MM.1S (cell line): Measurements from ENCODE around the gene TBC1D13.

Experiments used
- DNase-seq: peaks from one replicate; pipeline ENCODE4 v3.0.0-alpha.2; 2015
- H2AFZ ChIP-seq: fragments of 300-600 bp; sonication (generic); 2 replicates; pipeline ENCODE4 v1.6.0; 2016; ENCODE audit warnings: antibody characterized with exemption, low read length
- H3F3A ChIP-seq: fragments of 300-600 bp; sonication (generic); 2 replicates; pipeline ENCODE4 v1.6.1; 2016; ENCODE audit warnings: mild to moderate bottlenecking, antibody characterized with exemption, low read length, moderate library complexity, mixed read lengths; ENCODE audit not compliant: insufficient read depth
- H3K27ac ChIP-seq: fragments of 300-600 bp; sonication (generic); 2 replicates; pipeline ENCODE4 v1.5.1; 2016; ENCODE audit warnings: mild to moderate bottlenecking, low read length
- H3K27me3 ChIP-seq: fragments of 300-600 bp; sonication (generic); replicated peaks from 2 replicates; pipeline ENCODE4 v1.6.0; 2016; ENCODE audit warnings: low read length; ENCODE audit not compliant: insufficient read depth
- H3K36me3 ChIP-seq: fragments of 300-600 bp; sonication (generic); replicated peaks from 2 replicates; pipeline ENCODE4 v1.6.1; 2016; ENCODE audit warnings: mild to moderate bottlenecking, low read length, mixed read lengths; ENCODE audit not compliant: insufficient read depth
- H3K4me1 ChIP-seq: fragments of 300-600 bp; sonication (generic); 2 replicates; pipeline ENCODE4 v1.6.1; 2016; ENCODE audit warnings: low read length, mixed read lengths
- H3K4me2 ChIP-seq: fragments of 300-600 bp; sonication (generic); 2 replicates; pipeline ENCODE4 v1.6.0; 2016; ENCODE audit warnings: low read depth, low read length
- H3K4me3 ChIP-seq: fragments of 300-600 bp; sonication (generic); 2 replicates; pipeline ENCODE4 v1.5.1; 2016; ENCODE audit warnings: low read length, mixed read lengths
- H3K79me2 ChIP-seq: fragments of 300-600 bp; sonication (generic); 2 replicates; pipeline ENCODE4 v1.6.1; 2016; ENCODE audit warnings: mixed run types, low read length, mixed read lengths
- H3K9ac ChIP-seq: fragments of 300-600 bp; sonication (generic); 2 replicates; pipeline ENCODE4 v1.6.1; 2016; ENCODE audit warnings: low read length, mixed read lengths
- H3K9me2 ChIP-seq: fragments of 300-600 bp; sonication (generic); replicated peaks from 2 replicates; pipeline ENCODE4 v1.6.1; 2016; ENCODE audit warnings: mild to moderate bottlenecking, low read length, mixed read lengths; ENCODE audit not compliant: insufficient read depth
- H3K9me3 ChIP-seq: fragments of 300-600 bp; sonication (generic); replicated peaks from 2 replicates; pipeline ENCODE4 v1.6.1; 2016; ENCODE audit warnings: mild to moderate bottlenecking, low read length, mixed read lengths; ENCODE audit not compliant: insufficient read depth
- H4K20me1 ChIP-seq: fragments of 300-600 bp; sonication (generic); 2 replicates; pipeline ENCODE4 v1.6.1; 2016; ENCODE audit warnings: mild to moderate bottlenecking, low read length, moderate library complexity, mixed read lengths; ENCODE audit not compliant: insufficient read depth
- CTCF ChIP-seq: fragments of 300-600 bp; sonication (generic); IDR thresholded peaks from 2 replicates; pipeline ENCODE4 v1.5.1; 2016; ENCODE audit warnings: antibody characterized with exemption, low read length, mixed read lengths
- EZH2 ChIP-seq: fragments of 300-600 bp; sonication (generic); optimal IDR thresholded peaks from 2 replicates; pipeline ENCODE3; 2017; ENCODE audit warnings: low read depth, mild to moderate bottlenecking, antibody characterized with exemption, low read length, mixed read lengths
- EZH2phosphoT487 ChIP-seq: fragments of 300-600 bp; sonication (generic); IDR thresholded peaks from 2 replicates; pipeline ENCODE4 v1.6.1; 2018; ENCODE audit warnings: antibody characterized with exemption, low read length

TBC1D13 gene

GRCh38 chr9:128747241-128747640 lies 39.8 kb upstream of the TBC1D13 start:
- no peaks in the 10 kb centered on the region for H3F3A ChIP-seq
- H3K27me3 ChIP-seq = no peaks in the 10 kb centered on the region
- no peak for TF ChIP-seq CTCF
- TF ChIP-seq EZH2 = no peak
- TF ChIP-seq EZH2phosphoT487 = no peak

GRCh38 chr9:128750926-128751595 lies 36.0 kb upstream of the TBC1D13 start:
- no peaks in the 10 kb centered on the region for H3K9me3 ChIP-seq
- H3K27ac ChIP-seq = no peak overlapping the region
- TF ChIP-seq EZH2phosphoT487 = no peak
- no peak for TF ChIP-seq CTCF
- no peak for TF ChIP-seq EZH2
- no peak for DNase-seq
- no peak overlapping the region for H3K9ac ChIP-seq
- no peaks in the 10 kb centered on the region for H3K36me3 ChIP-seq
- no peaks in the 10 kb centered on the region for H3K27me3 ChIP-seq
- H3K79me2 ChIP-seq = no peaks in the 10 kb centered on the region
- H3K4me1 ChIP-seq = no peaks in the 10 kb centered on the region
- H3K4me3 ChIP-seq = no peak overlapping the region
- no peaks in the 10 kb centered on the region for H4K20me1 ChIP-seq
- H2AFZ ChIP-seq = no peak overlapping the region
- no peak overlapping the region for H3K4me2 ChIP-seq
- no peaks in the 10 kb centered on the region for H3K9me2 ChIP-seq
- H3F3A ChIP-seq = no peaks in the 10 kb centered on the region

More at GRCh38 chr9:128747241-128747640, 39.8 kb upstream of the TBC1D13 start:
- H3K79me2 ChIP-seq = no peaks in the 10 kb centered on the region
- no peaks in the 10 kb centered on the region for H3K4me1 ChIP-seq
- H3K9ac ChIP-seq = no peak overlapping the region
- H3K9me2 ChIP-seq = no peaks in the 10 kb centered on the region
- H3K4me3 ChIP-seq = no peak overlapping the region
- no peak overlapping the region for H3K4me2 ChIP-seq
- no peak overlapping the region for H2AFZ ChIP-seq
- no peak for DNase-seq
- H3K36me3 ChIP-seq = no peaks in the 10 kb centered on the region
- H3K9me3 ChIP-seq = no peaks in the 10 kb centered on the region
- no peaks in the 10 kb centered on the region for H4K20me1 ChIP-seq
- no peak overlapping the region for H3K27ac ChIP-seq

- no peak overlapping the region for H2AFZ ChIP-seq
- H3K9me3 ChIP-seq = no peaks in the 10 kb centered on the region
- no peaks in the 10 kb centered on the region for H3F3A ChIP-seq
- no peaks in the 10 kb centered on the region for H3K4me1 ChIP-seq
- H3K4me2 ChIP-seq = no peak overlapping the region
- H3K4me3 ChIP-seq = no peak overlapping the region
- no peaks in the 10 kb centered on the region for H4K20me1 ChIP-seq
- TF ChIP-seq EZH2 (no peak), EZH2phosphoT487 (no peak), CTCF (no peak)
- DNase-seq = no peak
- H3K27me3 ChIP-seq = no peaks in the 10 kb centered on the region
- no peaks in the 10 kb centered on the region for H3K36me3 ChIP-seq
- H3K9me2 ChIP-seq = no peaks in the 10 kb centered on the region
- H3K9ac ChIP-seq = no peak overlapping the region
- H3K79me2 ChIP-seq = no peaks in the 10 kb centered on the region
- H3K27ac ChIP-seq = no peak overlapping the region
These were observed 33.4 kb upstream of the TBC1D13 start for GRCh38 chr9:128753627-128754026.
